HCT116 (cell line): ENCODE measurements around the gene SLC7A7.

Experiments
- REST ChIP-seq: IDR thresholded peaks from 2 replicates; pipeline ENCODE4 v1.6.1; 2012; ENCODE audit warnings: low read depth
- SIN3A ChIP-seq: IDR thresholded peaks from 2 replicates; pipeline ENCODE4 v1.6.1; 2012; ENCODE audit warnings: low read depth
- TCF7L2 ChIP-seq: IDR thresholded peaks from 2 replicates; pipeline ENCODE4 v1.7.0; 2011; ENCODE audit warnings: borderline replicate concordance, inconsistent platforms; ENCODE audit not compliant: insufficient read depth, insufficient read length; ENCODE audit errors: extremely low read depth
- TF ChIP-seq, protein P1 (sequence below), 3 experiments: fragments of 200-600 bp in 1 of 3; sonication (generic) in 1 of 3; IDR thresholded peaks in 2 of 3; conservative IDR thresholded peaks in 1 of 3; 2 replicates each; pipeline ENCODE4 v1.5.1; 2012 to 2017; ENCODE audit warnings: low read depth in 2 of 3, low read length in 2 of 3, antibody characterized with exemption in 1 of 3, borderline replicate concordance in 1 of 3, control low read depth in 1 of 3, mild to moderate bottlenecking in 1 of 3, mixed read lengths in 1 of 3, mixed run types in 1 of 3, moderate library complexity in 1 of 3; ENCODE audit not compliant: insufficient read depth in 1 of 3

DNA sequence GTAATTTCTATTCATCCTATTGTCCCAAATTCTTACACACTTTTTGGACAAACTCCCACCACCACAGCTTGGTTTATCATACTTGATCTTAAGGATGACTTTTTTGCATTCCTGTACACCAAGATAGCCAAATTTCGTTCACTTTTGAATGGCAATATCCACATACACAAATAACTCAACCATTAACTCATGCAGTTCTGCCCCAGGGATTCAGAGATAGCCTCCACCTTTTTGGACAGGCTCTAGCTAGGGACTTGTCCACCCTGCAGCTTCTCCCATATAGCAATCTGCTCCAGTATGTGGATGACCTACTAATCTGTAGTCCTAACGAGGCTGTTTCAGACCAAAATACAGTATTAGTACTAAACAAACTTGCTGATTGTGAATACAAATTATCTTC is 81.4 kb downstream of the SLC7A7 start:
- no peak for TF ChIP-seq SIN3A
- no peak for TF ChIP-seq TCF7L2
- no peak for TF ChIP-seq REST
- TF ChIP-seq, protein P1, sequence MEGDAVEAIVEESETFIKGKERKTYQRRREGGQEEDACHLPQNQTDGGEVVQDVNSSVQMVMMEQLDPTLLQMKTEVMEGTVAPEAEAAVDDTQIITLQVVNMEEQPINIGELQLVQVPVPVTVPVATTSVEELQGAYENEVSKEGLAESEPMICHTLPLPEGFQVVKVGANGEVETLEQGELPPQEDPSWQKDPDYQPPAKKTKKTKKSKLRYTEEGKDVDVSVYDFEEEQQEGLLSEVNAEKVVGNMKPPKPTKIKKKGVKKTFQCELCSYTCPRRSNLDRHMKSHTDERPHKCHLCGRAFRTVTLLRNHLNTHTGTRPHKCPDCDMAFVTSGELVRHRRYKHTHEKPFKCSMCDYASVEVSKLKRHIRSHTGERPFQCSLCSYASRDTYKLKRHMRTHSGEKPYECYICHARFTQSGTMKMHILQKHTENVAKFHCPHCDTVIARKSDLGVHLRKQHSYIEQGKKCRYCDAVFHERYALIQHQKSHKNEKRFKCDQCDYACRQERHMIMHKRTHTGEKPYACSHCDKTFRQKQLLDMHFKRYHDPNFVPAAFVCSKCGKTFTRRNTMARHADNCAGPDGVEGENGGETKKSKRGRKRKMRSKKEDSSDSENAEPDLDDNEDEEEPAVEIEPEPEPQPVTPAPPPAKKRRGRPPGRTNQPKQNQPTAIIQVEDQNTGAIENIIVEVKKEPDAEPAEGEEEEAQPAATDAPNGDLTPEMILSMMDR (IDR thresholded peaks at IDR 0.05 in 2 of 3, conservative IDR thresholded peaks at IDR 0.05 in 1 of 3; ENCODE audit: borderline replicate concordance in 1 of 3, insufficient read depth in 1 of 3, low read depth in 2 of 3, low read length in 2 of 3), result no peak
